Myometrial cell (primary cell): ENCODE measurements around the gene HCLS1. TPM values are rescaled to one million over a fixed set of nuclear protein-coding genes. Genes with fewer than 3 reads are reported as not detected.

Experiments used
- total RNA-seq: library from RNA; depleted of rRNA; stranded (reverse); fragments of >200 nt; gene quantifications from 2 replicates; pipeline ENCODE4 v1.2.3, GENCODE V29; 2015

HCLS1 gene, protein sequence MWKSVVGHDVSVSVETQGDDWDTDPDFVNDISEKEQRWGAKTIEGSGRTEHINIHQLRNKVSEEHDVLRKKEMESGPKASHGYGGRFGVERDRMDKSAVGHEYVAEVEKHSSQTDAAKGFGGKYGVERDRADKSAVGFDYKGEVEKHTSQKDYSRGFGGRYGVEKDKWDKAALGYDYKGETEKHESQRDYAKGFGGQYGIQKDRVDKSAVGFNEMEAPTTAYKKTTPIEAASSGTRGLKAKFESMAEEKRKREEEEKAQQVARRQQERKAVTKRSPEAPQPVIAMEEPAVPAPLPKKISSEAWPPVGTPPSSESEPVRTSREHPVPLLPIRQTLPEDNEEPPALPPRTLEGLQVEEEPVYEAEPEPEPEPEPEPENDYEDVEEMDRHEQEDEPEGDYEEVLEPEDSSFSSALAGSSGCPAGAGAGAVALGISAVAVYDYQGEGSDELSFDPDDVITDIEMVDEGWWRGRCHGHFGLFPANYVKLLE
- total RNA-seq, result 2.3 and 3.7 TPM in 2 replicates

GRCh38 chr3:121660356-121661171 is at the start of gene HCLS1:
Gene HCLS1 (minus strand): TSS chr3:121660903. CDS start chr3:121658347, 2,556 bp downstream.

GRCh38 chr3:121592856-121593702 is 67.6 kb downstream of the HCLS1 start, which contains the start of gene FBXO40:
Gene FBXO40 (plus strand): TSS chr3:121593379. CDS start chr3:121620576, 27,197 bp downstream.

Other genes with a start within 250 kb of the HCLS1 start
- 2.3 and 3.7 TPM in 2 replicates for gene POLQ, start 114.9 kb downstream of the HCLS1 start, total RNA-seq
- not detected in 2 replicates for gene ARGFX, start 93.0 kb downstream of the HCLS1 start, total RNA-seq
- gene FBXO40, start 67.5 kb downstream of the HCLS1 start, total RNA-seq, result not detected in 2 replicates
- 20.8 and 22.7 TPM in 2 replicates for gene GOLGB1, start 88.8 kb upstream of the HCLS1 start, total RNA-seq
- 9.4 and 11.0 TPM in 2 replicates for gene IQCB1, start 174.2 kb upstream of the HCLS1 start, total RNA-seq
- gene EAF2, start 174.3 kb upstream of the HCLS1 start, total RNA-seq, result 0.29 and 1.4 TPM in 2 replicates
- gene SLC15A2, start 233.5 kb upstream of the HCLS1 start, total RNA-seq, result under 0.01 TPM in 1 of 2 replicates, not detected in the other